H1 (cell line): Measurements from ENCODE around the gene ALKBH3. TPM values are rescaled to one million over a fixed set of nuclear protein-coding genes. Genes with fewer than 3 reads are reported as not detected.

ENCODE experiments used
- CTCF ChIA-PET: fragments of 300-600 bp; sonication (Branson Sonifier 250); formaldehyde crosslinking; loops from one replicate; lab custom pipeline; 2021; ENCODE audit not compliant: partially characterized antibody; lab: Charles Lee
- POLR2A ChIA-PET: fragments of 300-600 bp; sonication (Branson Sonifier 250); formaldehyde crosslinking; loops from one replicate; lab custom pipeline; 2021; ENCODE audit warnings: inconsistent platforms; ENCODE audit not compliant: partially characterized antibody; lab: Charles Lee
- DNase-seq, 2 experiments: peaks; one replicate each; pipeline versions ENCODE4 v3.0.0 to v3.0.0-alpha.2; 2010 to 2022; ENCODE audit warnings: low spot score in 2 of 2, low read depth in 1 of 2, mixed read lengths in 1 of 2
- FAIRE-seq: peaks from 2 replicates; lab custom pipeline; 2011; peaks lifted over from hg19 to GRCh38; lab: Jason Lieb, UNC
- H2AFZ ChIP-seq: 2 replicates; pipeline ENCODE4 v1.8.1; 2012; ENCODE audit warnings: low read length, inconsistent platforms
- H2AK5ac ChIP-seq: 2 replicates; pipeline ENCODE4 v1.6.1; 2013; ENCODE audit warnings: low read depth, low read length
- H2BK120ac ChIP-seq: replicated peaks from 2 replicates; pipeline ENCODE3; 2013; ENCODE audit warnings: low read depth, low read length, inconsistent platforms
- H2BK12ac ChIP-seq: 2 replicates; pipeline ENCODE4 v1.6.1; 2013; ENCODE audit warnings: low read depth, low read length
- H2BK15ac ChIP-seq: 2 replicates; pipeline ENCODE4 v1.6.1; 2013; ENCODE audit warnings: low read length
- H2BK20ac ChIP-seq: 2 replicates; pipeline ENCODE4 v1.6.1; 2013; ENCODE audit warnings: low read length
- H2BK5ac ChIP-seq: 2 replicates; pipeline ENCODE4 v1.6.1; 2013; ENCODE audit warnings: low read depth, low read length
- H3K14ac ChIP-seq: 2 replicates; pipeline ENCODE4 v1.6.1; 2013; ENCODE audit warnings: inconsistent platforms; ENCODE audit not compliant: insufficient read length
- H3K18ac ChIP-seq: 2 replicates; pipeline ENCODE4 v1.6.1; 2013; ENCODE audit warnings: low read length; ENCODE audit errors: extremely low read depth
- H3K23ac ChIP-seq: 2 replicates; pipeline ENCODE4 v1.6.1; 2013; ENCODE audit warnings: inconsistent platforms; ENCODE audit not compliant: insufficient read length
- H3K23me2 ChIP-seq: 2 replicates; pipeline ENCODE4 v1.6.1; 2013; ENCODE audit warnings: low read depth, low read length
- H3K27ac ChIP-seq: 2 replicates; pipeline ENCODE4 v1.6.1; 2011; ENCODE audit warnings: low read depth, low read length, inconsistent platforms
- H3K27me3 ChIP-seq, 4 experiments: replicated peaks in 1 of 4; 1 replicate in 1 of 4; 2 replicates in 3 of 4; pipeline versions ENCODE4 v1.6.1 to v1.8.1; 2011 to 2013; ENCODE audit warnings: low read length in 3 of 4, mild to moderate bottlenecking in 3 of 4, inconsistent platforms in 2 of 4, mixed read lengths in 2 of 4, moderate library complexity in 1 of 4; ENCODE audit not compliant: control insufficient read depth in 3 of 4, insufficient read depth in 3 of 4; ENCODE audit errors: extremely low read depth in 1 of 4
- H3K36me3 ChIP-seq, 4 experiments: 2 replicates each; pipeline versions ENCODE4 v1.6.1 to v1.8.1; 2011 to 2013; ENCODE audit warnings: mild to moderate bottlenecking in 4 of 4, low read length in 3 of 4, moderate library complexity in 2 of 4, control low read depth in 1 of 4, inconsistent platforms in 1 of 4; ENCODE audit not compliant: insufficient read depth in 4 of 4, control insufficient read depth in 2 of 4
- H3K4ac ChIP-seq: replicated peaks from 2 replicates; pipeline ENCODE3; 2013; ENCODE audit warnings: low read length, low read depth, mixed read lengths, inconsistent platforms; ENCODE audit not compliant: insufficient read length
- H3K4me1 ChIP-seq, 4 experiments: replicated peaks in 1 of 4; 1 replicate in 1 of 4; 2 replicates in 3 of 4; pipeline versions ENCODE4 v1.6.1 to v1.8.1; 2011 to 2013; ENCODE audit warnings: low read length in 3 of 4, inconsistent platforms in 2 of 4, mixed read lengths in 1 of 4; ENCODE audit not compliant: insufficient read depth in 4 of 4, control insufficient read depth in 3 of 4
- H3K4me2 ChIP-seq, 2 experiments: 2 replicates each; pipeline versions ENCODE4 v1.6.1 to v1.8.1; 2011 to 2013; ENCODE audit warnings: low read depth in 2 of 2, low read length in 2 of 2, control low read depth in 1 of 2, inconsistent platforms in 1 of 2, mild to moderate bottlenecking in 1 of 2; ENCODE audit not compliant: insufficient read depth in 1 of 2
- H3K4me3 ChIP-seq, 4 experiments: fragments of 200-600, 300-600 bp in 1 of 4; sonication (generic), shearing (Covaris generic), sonication (Bioruptor Twin) in 1 of 4; 2 replicates each; pipeline versions ENCODE4 v1.5.1 to v1.8.1; 2011 to 2016; ENCODE audit warnings: low read length in 4 of 4, low read depth in 3 of 4, control low read depth in 2 of 4, inconsistent platforms in 2 of 4, mild to moderate bottlenecking in 2 of 4, mixed read lengths in 1 of 4, moderate library complexity in 1 of 4; ENCODE audit not compliant: insufficient read depth in 2 of 4; ENCODE audit errors: extremely low read depth in 1 of 4
- H3K56ac ChIP-seq: replicated peaks from 2 replicates; pipeline ENCODE3; 2013; ENCODE audit warnings: low read depth, mild to moderate bottlenecking, mixed read lengths, low read length, inconsistent platforms; ENCODE audit not compliant: insufficient read length
- H3K79me1 ChIP-seq: 2 replicates; pipeline ENCODE4 v1.6.1; 2013; ENCODE audit warnings: low read depth, low read length, control low read depth
- H3K79me2 ChIP-seq, 2 experiments: 2 replicates each; pipeline versions ENCODE4 v1.6.1 to v1.8.1; 2012 to 2013; ENCODE audit warnings: low read length in 2 of 2, mild to moderate bottlenecking in 2 of 2, inconsistent platforms in 1 of 2; ENCODE audit not compliant: insufficient read depth in 2 of 2, control insufficient read depth in 1 of 2
- H3K9ac ChIP-seq, 4 experiments: replicated peaks in 1 of 4; 1 replicate in 1 of 4; 2 replicates in 3 of 4; pipeline versions ENCODE4 v1.6.1 to v1.8.1; 2011 to 2013; ENCODE audit warnings: low read depth in 3 of 4, low read length in 3 of 4, control low read depth in 2 of 4, mild to moderate bottlenecking in 2 of 4, moderate library complexity in 2 of 4, inconsistent platforms in 1 of 4; ENCODE audit errors: extremely low read depth in 1 of 4
- H3K9me3 ChIP-seq, 2 experiments: 2 replicates each; pipeline versions ENCODE4 v1.6.1 to v1.8.1; 2012 to 2013; ENCODE audit warnings: mild to moderate bottlenecking in 2 of 2, moderate library complexity in 2 of 2, control low read depth in 1 of 2, inconsistent platforms in 1 of 2, low read depth in 1 of 2, low read length in 1 of 2, mixed read lengths in 1 of 2; ENCODE audit not compliant: insufficient read depth in 2 of 2
- H4K20me1 ChIP-seq, 2 experiments: replicated peaks in 1 of 2; 2 replicates each; pipeline versions ENCODE3 to v1.8.1; 2011 to 2013; ENCODE audit warnings: inconsistent platforms in 2 of 2, low read length in 2 of 2, mild to moderate bottlenecking in 1 of 2; ENCODE audit not compliant: insufficient read depth in 2 of 2, control insufficient read depth in 1 of 2
- H4K5ac ChIP-seq: 2 replicates; pipeline ENCODE4 v1.6.1; 2013; ENCODE audit warnings: low read length, low read depth, mixed read lengths, inconsistent platforms; ENCODE audit not compliant: insufficient read length
- H4K8ac ChIP-seq: 2 replicates; pipeline ENCODE4 v1.8.0; 2013; ENCODE audit warnings: mild to moderate bottlenecking, moderate library complexity, low read length, inconsistent platforms; ENCODE audit not compliant: insufficient read depth; ENCODE audit errors: extremely low read depth
- H4K91ac ChIP-seq: replicated peaks from 2 replicates; pipeline ENCODE3; 2013; ENCODE audit warnings: low read length, mixed read lengths, inconsistent platforms; ENCODE audit not compliant: insufficient read length
- HDAC6 ChIP-seq: IDR thresholded peaks from one replicate; pipeline ENCODE4 v1.7.1; 2012; ENCODE audit warnings: low read depth, mild to moderate bottlenecking, inconsistent platforms, low read length, moderate library complexity
- RAD21 ChIP-seq, 2 experiments: IDR thresholded peaks in 1 of 2; conservative IDR thresholded peaks in 1 of 2; 2 replicates each; pipeline ENCODE4 v1.6.1; 2011; ENCODE audit warnings: low read depth in 2 of 2, low read length in 2 of 2, improper control_type of control experiment in 1 of 2, inconsistent platforms in 1 of 2, mild to moderate bottlenecking in 1 of 2, moderate library complexity in 1 of 2
- RNF2 ChIP-seq: fragments of 200-900, 300-1000 bp; sonication (generic); IDR thresholded peaks from 2 replicates; pipeline ENCODE4 v1.7.1; 2016; ENCODE audit warnings: borderline replicate concordance, low read depth, mild to moderate bottlenecking, antibody characterized with exemption, low read length; ENCODE audit not compliant: poor library complexity, severe bottlenecking; ENCODE audit errors: missing control alignments
- SP1 ChIP-seq: IDR thresholded peaks from 2 replicates; pipeline ENCODE4 v1.6.1; 2011; ENCODE audit warnings: low read depth, low read length
- TEAD4 ChIP-seq: IDR thresholded peaks from 2 replicates; pipeline ENCODE4 v1.6.1; 2012; ENCODE audit warnings: low read depth, low read length, inconsistent platforms, mixed read lengths
- WGBS, 2 experiments: shearing (Covaris generic) in 1 of 2; methylation state at CpG; one replicate each; pipeline versions ENCODE4 v1.1.6 to v1.1.7; 2013 to 2015; ENCODE audit warnings: low lambda C conversion rate in 2 of 2, mixed read lengths in 2 of 2, inconsistent platforms in 1 of 2, low coverage in 1 of 2, missing lambda C conversion rate in 1 of 2; ENCODE audit not compliant: insufficient replicate concordance in 2 of 2, insufficient coverage in 1 of 2, insufficient read length in 1 of 2; ENCODE audit errors: extremely low coverage in 1 of 2, missing lambda C conversion rate in 1 of 2; 5-methylcytosine and 5-hydroxymethylcytosine counted together
- polyA plus RNA-seq, 7 experiments: library from polyadenylated mRNA; depleted of rRNA in 3 of 7; stranded (reverse) in 5 of 7; unstranded in 2 of 7; fragments of >200 nt in 5 of 7; fragments of 200-250 nt in 2 of 7; gene quantifications; 1 replicate in 5 of 7; 2 replicates in 1 of 7; 4 replicates in 1 of 7; pipeline versions ENCODE4 v1.2.1 to v1.2.3, GENCODE V29; 2011 to 2013; ENCODE audit warnings: missing spikeins in 2 of 7, mixed read lengths in 2 of 7
- total RNA-seq: library from RNA; stranded (reverse); fragmentation: NEBNext Ultra II Directional; extraction: Animal tissue kit (Norgen Biotek cat#: 25700); gene quantifications from 2 replicates; pipeline ENCODE4 v1.2.1, GENCODE V29; 2021

The ALKBH3 gene
- total and polyA plus RNA-seq, 2 of the 8 experiments (the other 6 are each of a cell fraction or from before 2014, with no cell fraction given): 10.5 to 11.4 TPM

DNA sequence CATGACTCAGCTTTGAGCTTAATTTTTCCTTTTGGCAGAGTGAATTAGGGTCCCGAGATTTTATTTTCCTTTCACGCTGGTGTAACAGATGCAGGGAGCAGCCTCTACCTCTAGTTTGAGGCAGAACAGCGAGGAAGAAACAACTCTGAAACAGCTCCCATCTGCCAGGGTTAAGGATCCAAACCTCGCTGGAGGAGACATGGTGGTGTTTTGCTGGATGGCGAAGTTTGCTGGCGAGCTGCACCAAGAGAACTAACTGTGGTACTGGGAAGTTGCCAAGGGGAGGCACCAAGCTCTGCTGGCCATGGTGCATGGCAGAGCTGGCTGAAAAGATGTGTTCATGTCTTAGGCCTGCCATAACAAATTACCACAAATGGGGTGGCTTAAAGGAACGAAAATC lies 7.6 kb upstream of the ALKBH3 start:
- CTCF ChIA-PET: interaction anchor here (1.1 to 3.4 kb wide), 4 partner anchors 9 to 222 kb away, joined by 3 to 13 read pairs (median 8); partner anchors contain the start of gene EXT2
- H2BK20ac ChIP-seq: no peak overlapping the region
- POLR2A ChIA-PET: no interaction called here
- H4K20me1 ChIP-seq: no peaks in the 10 kb centered on the region
- H3K4me1 ChIP-seq: no peaks in the 10 kb centered on the region
- no peak overlapping the region for H3K4me2 ChIP-seq
- H3K23ac ChIP-seq: no peak overlapping the region
- H2AFZ ChIP-seq: no peak overlapping the region
- H3K9me3 ChIP-seq: no peaks in the 10 kb centered on the region
- H2BK12ac ChIP-seq: no peak overlapping the region
- no peak overlapping the region for H3K56ac ChIP-seq
- no peak overlapping the region for H2AK5ac ChIP-seq
- TF ChIP-seq TEAD4 (no peak), RNF2 (no peak), SP1 (no peak), RAD21 (IDR thresholded peaks at IDR 0.05 in 1 of 2, conservative IDR thresholded peaks at IDR 0.05 in 1 of 2; ENCODE audit: low read depth in 2 of 2, low read length in 2 of 2) (no peak), HDAC6 (no peak)
- no peak overlapping the region for H4K5ac ChIP-seq
- no peak overlapping the region for H2BK15ac ChIP-seq
- no peak for DNase-seq
- no peaks in the 10 kb centered on the region for H3K23me2 ChIP-seq
- no peak overlapping the region for H3K27ac ChIP-seq
- H3K27me3 ChIP-seq: peaks cover 1 to 9% (median 3%) of the 10 kb centered on the region in 4 experiments; a peak in 3 of 7 replicates
- H4K91ac ChIP-seq: no peak overlapping the region
- H2BK5ac ChIP-seq: no peak overlapping the region
- H2BK120ac ChIP-seq: no peak overlapping the region
- no peak overlapping the region for H4K8ac ChIP-seq
- no peaks in the 10 kb centered on the region for H3K36me3 ChIP-seq
- no peak overlapping the region for H3K18ac ChIP-seq
- H3K9ac ChIP-seq: no peak overlapping the region
- H3K4ac ChIP-seq: no peak overlapping the region
- H3K14ac ChIP-seq: no peak overlapping the region
- no peak for FAIRE-seq
- H3K4me3 ChIP-seq: no peak overlapping the region
- H3K79me2 ChIP-seq: no peaks in the 10 kb centered on the region
- 79% methylated on average over 7 of the region's 7 CpGs; no CpG with 5 or more reads in 1 of the 2 experiments for WGBS, 2 experiments
- H3K79me1 ChIP-seq: no peaks in the 10 kb centered on the region
